ENCODE results near the gene PLA2G1B. TPM values are rescaled to one million over a fixed set of nuclear protein-coding genes. Genes with fewer than 3 reads are reported as not detected.

The PLA2G1B gene
- total and polyA plus RNA-seq, 9 of the 15 experiments (the other 6 are each of a cell fraction or from before 2014, with no cell fraction given) = 1.4 TPM; not detected in 8

- TF ChIP-seq ZBTB33 (CRISPR knock-in tag; IDR thresholded peaks at IDR 0.05) = no peak
- 0 out of 2 replicates have a peak, but pooled peaks have one; percentile 31 for TF ChIP-seq ZNF384 (IDR thresholded peaks at IDR 0.05; ENCODE audit: low read depth, low read length)
- TF ChIP-seq RBM14 (IDR thresholded peaks at IDR 0.05; ENCODE audit: borderline replicate concordance, insufficient read depth, low read depth, low read length) = no peak
- no peak for TF ChIP-seq EP400 (IDR thresholded peaks at IDR 0.05)
- no peak for TF ChIP-seq MAX (CRISPR knock-in tag; IDR thresholded peaks at IDR 0.05)
- TF ChIP-seq KLF1 (tag; IDR thresholded peaks at IDR 0.05) = no peak
- no peak for TF ChIP-seq KDM2B (CRISPR knock-in tag; IDR thresholded peaks at IDR 0.05)
- TF ChIP-seq SRSF7 (optimal IDR thresholded peaks at IDR 0.05; ENCODE audit: low read depth, low read length) = no peak
- no peak for TF ChIP-seq SIX5 (IDR thresholded peaks at IDR 0.05; ENCODE audit: borderline replicate concordance in 1 of 2, insufficient read depth in 1 of 2, low read depth in 1 of 2, low read length in 2 of 2)
Observed at GRCh38 chr12:120346681-120347080, 19.1 kb upstream of the PLA2G1B start (continued).

All from K562 (cell line).